WERI-Rb-1 (cell line): Measurements from ENCODE around the gene TPI1.
"Not testable (repeated sequence)": the region's sequence is repeated elsewhere in the genome, so short reads cannot be mapped to it uniquely, and the experiment has no call there.

Source experiments
- DNase-seq: peaks from one replicate; pipeline ENCODE4 v3.0.0-alpha.2; 2020
- H3K27ac ChIP-seq: fragments of 250-450 bp; sonication (Bioruptor Pico); 2 replicates; pipeline ENCODE4 v1.5.1; 2020; ENCODE audit warnings: mild to moderate bottlenecking, moderate library complexity
- H3K27me3 ChIP-seq: fragments of 250-450 bp; sonication (Bioruptor Pico); 2 replicates; pipeline ENCODE4 v1.5.1; 2021; ENCODE audit warnings: mild to moderate bottlenecking, low read depth, moderate library complexity; ENCODE audit not compliant: insufficient read depth, severe bottlenecking
- H3K36me3 ChIP-seq: fragments of 250-450 bp; sonication (Bioruptor Pico); 2 replicates; pipeline ENCODE4 v1.5.1; 2020; ENCODE audit warnings: mild to moderate bottlenecking, moderate library complexity
- H3K4me3 ChIP-seq: 2 replicates; pipeline ENCODE4 v1.5.1; 2011; ENCODE audit warnings: low read depth, mild to moderate bottlenecking, control low read depth, low read length
- H3K9me3 ChIP-seq: fragments of 250-450 bp; sonication (Bioruptor Pico); 2 replicates; pipeline ENCODE4 v1.5.1; 2021; ENCODE audit warnings: mild to moderate bottlenecking, moderate library complexity; ENCODE audit not compliant: severe bottlenecking
- CTCF ChIP-seq: IDR thresholded peaks from 2 replicates; pipeline ENCODE4 v1.5.1; 2011; ENCODE audit warnings: low read depth, mild to moderate bottlenecking, control low read depth, inconsistent platforms, low read length

Gene TPI1

GRCh38 chr12:6871052-6871957 is 4.0 kb downstream of the TPI1 start:
- no peak for TF ChIP-seq CTCF
- DNase-seq = peak; percentile 37
- Histone ChIP-seq H3K36me3 (peaks cover 50% of the 10 kb centered on the region), H3K9me3 (no peaks in the 10 kb centered on the region), H3K4me3 (no peak overlapping the region), H3K27ac (no peak overlapping the region; the same call in none of the 2 replicates), H3K27me3 (no peaks in the 10 kb centered on the region)

GRCh38 chr12:6872073-6873048 is 5.0 kb downstream of the TPI1 start:
- peak overlapping the region; percentile 53 for H3K4me3 ChIP-seq
- H3K27ac ChIP-seq = peak overlapping the region; percentile 47
- peaks cover 54% of the 10 kb centered on the region for H3K36me3 ChIP-seq
- H3K27me3 ChIP-seq = no peaks in the 10 kb centered on the region
- peak; percentile 98 for TF ChIP-seq CTCF
- DNase-seq = peak; percentile 85
- H3K9me3 ChIP-seq = no peaks in the 10 kb centered on the region

- peak; percentile 99 for DNase-seq
- Histone ChIP-seq H3K36me3 (peaks cover 45% of the 10 kb centered on the region), H3K9me3 (no peaks in the 10 kb centered on the region), H3K4me3 (peak within 1 kb of the TSS; percentile 53), H3K27me3 (no peaks in the 10 kb centered on the region), H3K27ac (peak within 1 kb of the TSS; percentile 47)
- TF ChIP-seq CTCF = no peak
Measured at GRCh38 chr12:6873094-6874014, 6.0 kb downstream of the TPI1 start, which contains the start of gene SPSB2. TSS of gene SPSB2 (minus strand) at chr12:6873303. CDS start at chr12:6872901, 402 bp downstream.

- not testable (repeated sequence) for H3K9me3 ChIP-seq, H3K27ac ChIP-seq, DNase-seq, H3K27me3 ChIP-seq
- Histone ChIP-seq H3K4me3 (peak overlapping the region; percentile 53), H3K36me3 (peaks cover 38% of the 10 kb centered on the region)
Measured at GRCh38 chr12:6874015-6874368, 6.7 kb downstream of the TPI1 start.

GRCh38 chr12:6879824-6880223 is 12.5 kb downstream of the TPI1 start:
- not testable (repeated sequence) for H3K27me3 ChIP-seq, H3K9me3 ChIP-seq, H3K27ac ChIP-seq, DNase-seq, H3K4me3 ChIP-seq
- H3K36me3 ChIP-seq = peaks cover 15% of the 10 kb centered on the region

- H3K4me3 ChIP-seq = no peak overlapping the region
- H3K27ac ChIP-seq = no peak overlapping the region
- peaks cover 13% of the 10 kb centered on the region for H3K36me3 ChIP-seq
- H3K9me3 ChIP-seq = no peaks in the 10 kb centered on the region
- TF ChIP-seq CTCF = no peak
- DNase-seq = no peak
- no peaks in the 10 kb centered on the region for H3K27me3 ChIP-seq
Measured at GRCh38 chr12:6883252-6883651, 15.9 kb downstream of the TPI1 start.
